Peyer's patch (tissue), 4 donors: ENCODE results near the gene ACTC1.

Source experiments
- CTCF ChIP-seq, 6 experiments: fragments of 450-650 bp in 4 of 6; fragments of 200-600 bp in 2 of 6; sonication (generic) in 1 of 6; IDR thresholded peaks; one replicate each; pipeline ENCODE4 v1.5.1; 2017 to 2019; ENCODE audit warnings: antibody characterized with exemption in 6 of 6, mild to moderate bottlenecking in 3 of 6, moderate library complexity in 1 of 6
- POLR2A ChIP-seq, 2 donors: fragments of 450-650 bp; IDR thresholded peaks; one replicate each; pipeline ENCODE4 v1.5.1; 2017; ENCODE audit warnings: antibody characterized with exemption in 2 of 2, mild to moderate bottlenecking in 2 of 2, moderate library complexity in 2 of 2

GRCh38 chr15:34783431-34783830, 11.9 kb downstream of the ACTC1 start:
- TF ChIP-seq CTCF (IDR thresholded peaks at IDR 0.05) (no peak), POLR2A (IDR thresholded peaks at IDR 0.05) (no peak)
